GM19240 (cell line): ENCODE results near the gene RAB3IL1.
"Not testable (repeated sequence)": the region's sequence is repeated elsewhere in the genome, so short reads cannot be mapped to it uniquely, and the experiment has no call there.

Experiments used
- DNase-seq: peaks from one replicate; pipeline ENCODE4 v3.0.0; 2011; ENCODE audit warnings: low spot score; ENCODE audit not compliant: insufficient read length

Gene RAB3IL1

GRCh38 chr11:61887839-61888494 lies 29.4 kb downstream of the RAB3IL1 start:
- DNase-seq: no peak

GRCh38 chr11:61886643-61887042 lies 30.7 kb downstream of the RAB3IL1 start:
- no peak for DNase-seq

GRCh38 chr11:61885784-61886580 lies 31.4 kb downstream of the RAB3IL1 start:
- DNase-seq: no peak

GRCh38 chr11:61885166-61885778 lies 32.1 kb downstream of the RAB3IL1 start:
- no peak for DNase-seq

GRCh38 chr11:61883947-61884346 lies 33.4 kb downstream of the RAB3IL1 start:
- no peak for DNase-seq

GRCh38 chr11:61883327-61883726 lies 34.0 kb downstream of the RAB3IL1 start:
- no peak for DNase-seq

- no peak for DNase-seq
Measured at GRCh38 chr11:61882879-61883278, 34.5 kb downstream of the RAB3IL1 start.

GRCh38 chr11:61882267-61882666 lies 35.1 kb downstream of the RAB3IL1 start:
- DNase-seq: not testable (repeated sequence)

GRCh38 chr11:61881397-61881796 lies 36.0 kb downstream of the RAB3IL1 start:
- DNase-seq: no peak

GRCh38 chr11:61880454-61880853 lies 36.9 kb downstream of the RAB3IL1 start:
- DNase-seq: no peak

GRCh38 chr11:61880031-61880430 lies 37.3 kb downstream of the RAB3IL1 start:
- DNase-seq: peak; percentile 69

GRCh38 chr11:61879152-61879551 lies 38.2 kb downstream of the RAB3IL1 start:
- DNase-seq: no peak

- no peak for DNase-seq
Measured at GRCh38 chr11:61875698-61876097, 41.7 kb downstream of the RAB3IL1 start.

GRCh38 chr11:61874853-61875252 lies 42.5 kb downstream of the RAB3IL1 start:
- DNase-seq: no peak

GRCh38 chr11:61874377-61874809 lies 43.0 kb downstream of the RAB3IL1 start:
- no peak for DNase-seq

GRCh38 chr11:61873588-61874376 lies 43.6 kb downstream of the RAB3IL1 start:
- DNase-seq: no peak

GRCh38 chr11:61872935-61873565 lies 44.3 kb downstream of the RAB3IL1 start:
- no peak for DNase-seq

- DNase-seq: peak; percentile 82
Measured at GRCh38 chr11:61871158-61871597, 46.2 kb downstream of the RAB3IL1 start.

- no peak for DNase-seq
Measured at GRCh38 chr11:61870541-61871031, 46.8 kb downstream of the RAB3IL1 start.

GRCh38 chr11:61869708-61870451 lies 47.5 kb downstream of the RAB3IL1 start:
- DNase-seq: no peak
